Smooth muscle cell of the pulmonary artery (primary cell): Measurements from ENCODE around the gene GNS. TPM values are rescaled to one million over a fixed set of nuclear protein-coding genes. Genes with fewer than 3 reads are reported as not detected.

Source experiments
- total RNA-seq: library from RNA; depleted of rRNA; stranded (reverse); fragments of >200 nt; gene quantifications from 2 replicates; pipeline ENCODE4 v1.2.3, GENCODE V29; 2014

Gene GNS
- total RNA-seq, result 268 and 277 TPM in 2 replicates

GRCh38 chr12:64759035-64759894, at the start of gene GNS:
TSS of gene GNS (minus strand) at chr12:64759406. CDS start at chr12:64759276, 130 bp downstream.

Other genes starting within 250 kb of the GNS start
- 25.7 TPM in 2 replicates for gene RASSF3, start 148.9 kb downstream of the GNS start, total RNA-seq
- 0.33 and 0.43 TPM in 2 replicates for gene TBC1D30, start 65.2 kb upstream of the GNS start, total RNA-seq